ENCODE data around the gene RPA3.

RPA3 gene

GRCh38 chr7:7732621-7733281 is 14.3 kb upstream of the RPA3 start:
- DNase-seq = no peak

- no peak for DNase-seq
These were observed 13.3 kb upstream of the RPA3 start for GRCh38 chr7:7731732-7732131.

GRCh38 chr7:7720750-7721621 is 2.6 kb upstream of the RPA3 start:
- no peak for DNase-seq

- DNase-seq = no peak
These were observed 1.8 kb upstream of the RPA3 start for GRCh38 chr7:7720193-7720592.

GRCh38 chr7:7719236-7719635 is 829 bp upstream of the RPA3 start:
- DNase-seq = no peak

GRCh38 chr7:7713730-7714129 is 4.7 kb downstream of the RPA3 start:
- DNase-seq = no peak

GRCh38 chr7:7710469-7710868 is 7.9 kb downstream of the RPA3 start:
- no peak for DNase-seq

- DNase-seq = no peak
These were observed 9.1 kb downstream of the RPA3 start for GRCh38 chr7:7709291-7709690.

GRCh38 chr7:7707806-7708205 is 10.6 kb downstream of the RPA3 start:
- no peak for DNase-seq

GRCh38 chr7:7707246-7707645 is 11.2 kb downstream of the RPA3 start:
- DNase-seq = no peak

GRCh38 chr7:7706556-7707172 is 11.7 kb downstream of the RPA3 start:
- no peak for DNase-seq

- DNase-seq = no peak
These were observed 12.3 kb downstream of the RPA3 start for GRCh38 chr7:7706101-7706511.

- no peak for DNase-seq
These were observed 13.1 kb downstream of the RPA3 start for GRCh38 chr7:7705318-7705717.

- no peak for DNase-seq
These were observed 13.5 kb downstream of the RPA3 start for GRCh38 chr7:7704867-7705266.

- DNase-seq = no peak
These were observed 15.0 kb downstream of the RPA3 start for GRCh38 chr7:7703427-7703826.

- no peak for DNase-seq
These were observed 15.6 kb downstream of the RPA3 start for GRCh38 chr7:7702826-7703225.

GRCh38 chr7:7701527-7701926 is 16.9 kb downstream of the RPA3 start:
- DNase-seq = no peak

- no peak for DNase-seq
These were observed 18.4 kb downstream of the RPA3 start for GRCh38 chr7:7699970-7700369.

- DNase-seq = no peak
These were observed 19.0 kb downstream of the RPA3 start for GRCh38 chr7:7699380-7699779.

GRCh38 chr7:7698930-7699329 is 19.5 kb downstream of the RPA3 start:
- no peak for DNase-seq

GRCh38 chr7:7696458-7697119 is 21.8 kb downstream of the RPA3 start:
- DNase-seq = no peak

GRCh38 chr7:7695111-7695817 is 23.1 kb downstream of the RPA3 start:
- DNase-seq = no peak

- no peak for DNase-seq
These were observed 23.9 kb downstream of the RPA3 start for GRCh38 chr7:7694542-7694941.

Data from T-helper 9 cell (primary cell).